RPMI8226 (cell line): ENCODE results near the gene PLD1.
A peak's percentile ranks its signal among the peaks of the same experiment; 100 is the strongest.

Experiments
- DNase-seq: peaks from one replicate; pipeline ENCODE4 v3.0.0-alpha.2; 2015

PLD1 gene

GRCh38 chr3:171744158-171744741 is 66.0 kb downstream of the PLD1 start:
- DNase-seq, result no peak

GRCh38 chr3:171743327-171744157 is 66.7 kb downstream of the PLD1 start:
- no peak for DNase-seq

GRCh38 chr3:171741377-171741776 is 68.9 kb downstream of the PLD1 start:
- DNase-seq, result no peak

- no peak for DNase-seq
Measured at GRCh38 chr3:171736556-171736955, 73.7 kb downstream of the PLD1 start.

- no peak for DNase-seq
Measured at GRCh38 chr3:171733561-171733960, 76.7 kb downstream of the PLD1 start.

GRCh38 chr3:171732756-171733155 is 77.5 kb downstream of the PLD1 start:
- DNase-seq, result no peak

- DNase-seq, result no peak
Measured at GRCh38 chr3:171731691-171732090, 78.6 kb downstream of the PLD1 start.

GRCh38 chr3:171729452-171730334 is 80.6 kb downstream of the PLD1 start:
- DNase-seq, result no peak

GRCh38 chr3:171727288-171727687 is 83.0 kb downstream of the PLD1 start:
- no peak for DNase-seq

- no peak for DNase-seq
Measured at GRCh38 chr3:171718493-171719185, 91.6 kb downstream of the PLD1 start.

GRCh38 chr3:171715155-171715554 is 95.1 kb downstream of the PLD1 start:
- no peak for DNase-seq

- no peak for DNase-seq
Measured at GRCh38 chr3:171712171-171712938, 97.9 kb downstream of the PLD1 start.

GRCh38 chr3:171711461-171712170 is 98.7 kb downstream of the PLD1 start:
- DNase-seq, result no peak

- peak; percentile 5 for DNase-seq
Measured at GRCh38 chr3:171710359-171710758, 99.9 kb downstream of the PLD1 start.

GRCh38 chr3:171704814-171705213 is 105.5 kb downstream of the PLD1 start:
- DNase-seq, result no peak

GRCh38 chr3:171704002-171704401 is 106.3 kb downstream of the PLD1 start:
- peak; percentile 46 for DNase-seq

GRCh38 chr3:171703144-171703543 is 107.1 kb downstream of the PLD1 start:
- DNase-seq, result no peak

GRCh38 chr3:171700653-171701052 is 109.6 kb downstream of the PLD1 start:
- no peak for DNase-seq

- no peak for DNase-seq
Measured at GRCh38 chr3:171700157-171700556, 110.1 kb downstream of the PLD1 start.

- DNase-seq, result no peak
Measured at GRCh38 chr3:171699601-171700000, 110.7 kb downstream of the PLD1 start.

- DNase-seq, result no peak
Measured at GRCh38 chr3:171696805-171697204, 113.5 kb downstream of the PLD1 start.
